SU-DHL-6 (cell line): Measurements from ENCODE around the gene SETBP1.

Experiments used
- H2AFZ ChIP-seq: fragments of 200-600 bp; sonication (generic); 2 replicates; pipeline ENCODE4 v1.6.1; 2014; ENCODE audit warnings: low read depth, mild to moderate bottlenecking, moderate library complexity, mixed read lengths, antibody characterized with exemption, low read length; ENCODE audit not compliant: severe bottlenecking
- H3F3A ChIP-seq: fragments of 200-600 bp; shearing (Covaris generic); 2 replicates; pipeline ENCODE4 v1.6.0; 2016; ENCODE audit warnings: antibody characterized with exemption, mild to moderate bottlenecking; ENCODE audit not compliant: insufficient read depth
- H3K27ac ChIP-seq: fragments of 200-600 bp; sonication (generic); 2 replicates; pipeline ENCODE4 v1.5.1; 2016; ENCODE audit warnings: low read depth, mild to moderate bottlenecking, low read length, moderate library complexity, mixed read lengths
- H3K27me3 ChIP-seq: fragments of 200-600 bp; sonication (generic), shearing (Covaris generic); 2 replicates; pipeline ENCODE4 v1.6.0; 2014; ENCODE audit warnings: mild to moderate bottlenecking, low read length
- H3K36me3 ChIP-seq: fragments of 200-600 bp; sonication (generic); 2 replicates; pipeline ENCODE4 v1.6.1; 2014; ENCODE audit warnings: mild to moderate bottlenecking, low read length, mixed read lengths
- H3K4me2 ChIP-seq: fragments of 300-600, 200-600 bp; shearing (Covaris generic), sonication (generic); 2 replicates; pipeline ENCODE4 v1.6.0; 2014; ENCODE audit warnings: low read length, low read depth, mild to moderate bottlenecking; ENCODE audit not compliant: poor library complexity, severe bottlenecking
- H3K4me3 ChIP-seq: fragments of 200-600 bp; sonication (generic); 2 replicates; pipeline ENCODE4 v1.5.1; 2014; ENCODE audit warnings: antibody characterized with exemption, low read length, mild to moderate bottlenecking, mixed read lengths; ENCODE audit not compliant: insufficient read depth, poor library complexity, severe bottlenecking
- H3K79me2 ChIP-seq: fragments of 200-600 bp; sonication (generic); 2 replicates; pipeline ENCODE4 v1.6.1; 2014; ENCODE audit warnings: mild to moderate bottlenecking, low read length, moderate library complexity; ENCODE audit not compliant: insufficient read depth
- H3K9ac ChIP-seq: fragments of 200-600 bp; sonication (generic); 2 replicates; pipeline ENCODE4 v1.7.0; 2014; ENCODE audit warnings: mild to moderate bottlenecking, low read length
- H3K9me2 ChIP-seq: fragments of 200-600 bp; sonication (generic); replicated peaks from 2 replicates; pipeline ENCODE4 v1.6.1; 2014; ENCODE audit warnings: low read length; ENCODE audit not compliant: insufficient read depth
- H3K9me3 ChIP-seq: fragments of 200-600 bp; sonication (generic); 2 replicates; pipeline ENCODE4 v1.6.1; 2014; ENCODE audit warnings: low read length, mixed read lengths; ENCODE audit not compliant: insufficient read depth
- H4K20me1 ChIP-seq: fragments of 200-600 bp; sonication (generic); 2 replicates; pipeline ENCODE4 v1.6.1; 2014; ENCODE audit warnings: low read depth, mild to moderate bottlenecking, antibody characterized with exemption, low read length, moderate library complexity, mixed read lengths
- CTCF ChIP-seq: fragments of 200-600 bp; sonication (generic); IDR thresholded peaks from one replicate; pipeline ENCODE4 v1.5.1; 2017; ENCODE audit warnings: antibody characterized with exemption, mild to moderate bottlenecking, low read length, moderate library complexity; ENCODE audit not compliant: insufficient read depth, poor library complexity, severe bottlenecking
- EZH2phosphoT487 ChIP-seq: fragments of 200-600 bp; sonication (generic), shearing (Covaris generic); conservative IDR thresholded peaks from 2 replicates; pipeline ENCODE4 v1.6.1; 2018; ENCODE audit warnings: mild to moderate bottlenecking, antibody characterized with exemption, low read length, moderate library complexity, mixed read lengths

The SETBP1 gene

GRCh38 chr18:44903327-44903726 is 222.6 kb downstream of the SETBP1 start:
- TF ChIP-seq EZH2phosphoT487 (no peak), CTCF (no peak)
- H3K9me3 ChIP-seq, result no peaks in the 10 kb centered on the region
- H3F3A ChIP-seq, result no peaks in the 10 kb centered on the region
- no peaks in the 10 kb centered on the region for H3K36me3 ChIP-seq
- H3K27me3 ChIP-seq, result no peaks in the 10 kb centered on the region
- H3K27ac ChIP-seq, result no peak overlapping the region
- no peak overlapping the region for H3K9ac ChIP-seq
- no peaks in the 10 kb centered on the region for H3K9me2 ChIP-seq
- no peak overlapping the region for H2AFZ ChIP-seq
- no peaks in the 10 kb centered on the region for H3K79me2 ChIP-seq
- H3K4me2 ChIP-seq, result no peak overlapping the region
- H4K20me1 ChIP-seq, result no peaks in the 10 kb centered on the region
- no peak overlapping the region for H3K4me3 ChIP-seq

GRCh38 chr18:44904768-44905167 is 224.1 kb downstream of the SETBP1 start:
- H3K9me3 ChIP-seq, result no peaks in the 10 kb centered on the region
- no peak overlapping the region for H3K4me2 ChIP-seq
- H3K36me3 ChIP-seq, result no peaks in the 10 kb centered on the region
- H2AFZ ChIP-seq, result no peak overlapping the region
- no peak overlapping the region for H3K4me3 ChIP-seq
- no peak for TF ChIP-seq EZH2phosphoT487
- no peak for TF ChIP-seq CTCF
- no peaks in the 10 kb centered on the region for H3K9me2 ChIP-seq
- H3K27me3 ChIP-seq, result no peaks in the 10 kb centered on the region
- H3K79me2 ChIP-seq, result no peaks in the 10 kb centered on the region
- no peak overlapping the region for H3K9ac ChIP-seq
- H3F3A ChIP-seq, result no peaks in the 10 kb centered on the region
- H4K20me1 ChIP-seq, result no peaks in the 10 kb centered on the region
- H3K27ac ChIP-seq, result no peak overlapping the region

GRCh38 chr18:44909191-44909719 is 228.6 kb downstream of the SETBP1 start:
- Histone ChIP-seq H2AFZ (no peak overlapping the region), H3F3A (no peaks in the 10 kb centered on the region), H3K27me3 (no peaks in the 10 kb centered on the region), H3K27ac (no peak overlapping the region), H3K36me3 (no peaks in the 10 kb centered on the region), H3K9me3 (no peaks in the 10 kb centered on the region), H3K79me2 (no peaks in the 10 kb centered on the region), H3K9me2 (no peaks in the 10 kb centered on the region), H3K4me2 (no peak overlapping the region), H3K9ac (no peak overlapping the region), H4K20me1 (no peaks in the 10 kb centered on the region), H3K4me3 (no peak overlapping the region)
- TF ChIP-seq CTCF (no peak), EZH2phosphoT487 (no peak)
